HG03139 (cell line): ENCODE data around the gene SCARF2.
"Not testable (repeated sequence)": the region's sequence is repeated elsewhere in the genome, so short reads cannot be mapped to it uniquely, and the experiment has no call there.

Source experiments
- ATAC-seq: cut with Tn5 transposase; IDR thresholded peaks from one replicate; pipeline ENCODE4 v1.9.1; 2021; ENCODE audit not compliant: unreplicated experiment

Gene SCARF2

DNA sequence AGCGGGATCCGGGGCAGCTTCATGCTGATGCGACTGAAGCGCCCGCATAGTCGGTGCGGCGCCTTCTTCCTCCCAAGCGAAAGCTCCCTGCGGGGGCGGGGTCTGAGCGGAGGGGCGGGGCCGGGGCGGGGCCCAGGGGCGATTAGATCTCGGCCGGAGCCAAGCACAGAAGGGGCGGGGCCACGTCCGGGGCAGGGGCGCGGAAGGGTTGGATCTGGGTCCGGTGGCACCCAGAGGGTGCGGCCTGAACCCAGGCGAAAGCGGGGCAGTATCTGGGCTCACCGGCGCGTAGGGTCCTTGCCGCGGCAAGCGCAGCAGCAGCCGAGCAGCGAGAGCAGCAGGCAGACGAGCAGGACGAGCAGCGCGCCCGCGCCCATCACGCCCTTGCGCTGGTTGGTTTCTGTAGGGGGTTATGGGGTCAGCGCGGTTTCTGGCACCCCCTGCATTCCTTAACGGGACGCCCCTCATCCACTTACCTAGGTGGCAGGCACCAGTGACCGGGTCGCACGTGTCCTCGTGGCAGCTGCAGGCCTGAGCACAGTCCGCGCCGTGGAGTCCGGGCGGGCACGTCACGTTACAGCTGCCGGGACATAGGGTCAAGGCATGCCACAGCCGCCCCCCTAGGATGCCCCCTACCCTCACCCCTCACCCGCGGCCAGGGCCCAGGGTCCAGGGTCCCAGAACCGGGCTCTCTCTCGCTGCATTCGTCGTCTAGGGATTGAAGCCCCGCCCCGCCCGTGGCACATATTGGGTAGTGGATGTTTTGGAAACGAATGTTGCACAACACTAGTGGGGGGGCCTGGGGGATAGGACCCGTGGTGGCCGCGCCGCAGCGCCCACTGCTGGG is 8.1 kb downstream of the SCARF2 start:
- no peak for ATAC-seq

DNA sequence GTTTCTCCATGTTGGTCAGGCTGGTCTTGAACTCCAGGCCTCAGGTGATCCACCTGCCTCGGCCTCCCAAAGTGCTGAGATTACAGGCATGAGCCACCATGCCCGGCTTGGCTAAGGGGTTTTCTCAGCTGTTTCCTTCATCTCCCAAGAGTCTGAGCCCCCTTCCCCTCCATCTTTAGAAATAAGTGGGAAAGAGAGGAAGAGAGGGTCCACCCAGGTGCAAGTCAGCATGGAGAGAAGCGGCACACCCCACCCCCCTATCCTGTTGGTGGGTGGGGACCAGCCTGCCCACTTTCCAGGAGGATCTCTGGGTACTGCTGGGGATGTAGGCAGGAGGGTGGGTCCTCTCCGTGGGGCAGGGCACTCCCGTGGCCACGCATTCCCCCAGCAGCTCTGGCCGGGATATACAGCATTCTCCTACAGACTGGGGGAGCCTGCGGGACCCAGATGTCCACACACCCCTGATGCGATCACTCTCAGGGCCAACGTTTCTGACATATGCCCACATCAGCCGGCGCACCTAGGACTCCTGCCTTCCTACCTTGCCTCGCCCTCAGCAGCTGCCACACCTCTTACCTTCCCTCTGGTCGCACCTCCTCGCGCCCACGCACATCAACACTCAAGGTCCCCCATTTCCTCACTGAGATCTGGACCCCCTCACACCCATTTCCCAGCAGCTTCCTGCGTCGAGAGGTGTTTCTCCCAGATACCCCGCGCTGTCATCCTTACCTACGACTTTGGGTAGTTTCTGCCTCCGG is 8.9 kb downstream of the SCARF2 start:
- ATAC-seq, result no peak

DNA sequence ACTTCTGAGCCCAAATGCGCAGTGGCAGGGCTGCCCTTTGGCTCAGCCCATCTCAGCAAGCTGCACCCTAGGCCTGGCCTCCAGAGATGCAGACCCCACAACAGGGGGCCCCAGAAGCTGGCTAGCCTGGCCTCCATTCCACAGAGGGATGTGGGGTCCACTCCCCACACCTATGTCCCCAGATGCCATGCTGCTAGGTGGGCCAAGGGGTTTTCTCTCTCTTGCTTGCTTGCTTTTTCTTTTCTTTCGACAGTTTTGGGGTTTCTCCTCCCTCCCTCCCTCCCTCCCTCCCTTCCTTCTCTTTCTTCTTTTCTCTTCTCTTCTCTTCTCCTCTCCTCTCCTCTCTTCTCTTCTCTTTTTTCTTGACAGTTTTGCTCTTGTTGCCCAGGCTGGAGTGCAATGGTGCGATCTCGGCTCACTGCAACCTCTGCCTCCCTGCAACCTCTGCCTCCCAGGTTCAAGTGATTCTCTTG is 9.6 kb downstream of the SCARF2 start:
- ATAC-seq, result no peak

DNA sequence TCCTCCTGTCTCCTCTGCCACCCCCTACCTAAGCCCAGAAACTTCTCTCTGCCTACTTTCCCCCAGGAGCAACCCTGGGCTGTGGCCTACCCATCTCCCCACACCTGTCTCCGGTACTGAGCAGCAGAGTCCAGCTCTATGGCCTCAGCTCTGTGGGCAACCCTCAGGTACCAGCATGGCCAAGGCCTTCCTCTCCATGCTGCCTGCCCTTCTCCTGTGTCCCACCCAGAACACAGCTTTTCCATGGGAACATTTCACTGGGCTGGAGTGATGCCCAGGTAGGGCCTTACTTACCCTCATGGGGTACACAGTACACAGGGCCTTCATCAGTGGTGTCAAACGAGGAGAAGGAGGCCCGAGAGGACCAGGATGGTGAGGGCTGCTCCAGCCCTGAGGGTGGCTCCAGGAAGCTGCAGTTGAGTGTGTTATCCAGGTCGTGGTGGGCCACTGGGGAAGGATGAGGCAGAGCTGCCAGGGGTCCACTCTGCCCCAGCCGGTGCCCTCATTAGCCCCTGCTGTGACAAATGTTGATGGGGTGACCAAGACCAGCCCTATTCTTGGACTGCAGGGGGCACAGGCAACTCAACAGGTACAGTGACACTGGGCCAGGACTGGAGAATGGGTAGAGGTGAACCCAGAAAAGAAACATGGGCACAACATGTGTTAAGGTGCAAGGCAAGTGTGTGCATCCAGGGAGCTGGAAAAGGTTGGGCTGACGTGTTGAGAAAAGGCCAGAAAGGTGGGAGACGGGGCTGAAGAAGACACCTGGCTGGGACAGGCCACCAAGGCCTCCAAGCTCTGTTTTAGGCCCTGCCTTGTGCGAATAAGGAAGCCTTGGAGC is 10.3 kb downstream of the SCARF2 start:
- no peak for ATAC-seq

DNA sequence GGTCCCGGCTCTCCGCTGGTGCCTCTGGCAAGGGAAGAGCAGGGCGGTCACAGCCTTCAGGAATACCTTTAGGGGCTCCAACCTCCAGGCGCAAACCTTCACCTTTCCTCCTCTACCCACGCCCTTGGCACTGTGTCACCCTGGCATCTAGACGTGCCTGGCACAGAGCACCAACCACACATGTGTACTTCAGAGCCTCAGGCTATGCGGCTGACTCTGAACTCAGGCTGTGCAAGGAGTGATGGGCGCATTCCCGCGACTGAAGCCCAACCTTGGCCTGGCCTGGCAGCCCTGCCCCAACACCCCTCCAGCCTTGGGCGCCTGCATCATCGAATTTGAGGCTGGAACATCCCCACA is 11.4 kb downstream of the SCARF2 start:
- no peak for ATAC-seq

DNA sequence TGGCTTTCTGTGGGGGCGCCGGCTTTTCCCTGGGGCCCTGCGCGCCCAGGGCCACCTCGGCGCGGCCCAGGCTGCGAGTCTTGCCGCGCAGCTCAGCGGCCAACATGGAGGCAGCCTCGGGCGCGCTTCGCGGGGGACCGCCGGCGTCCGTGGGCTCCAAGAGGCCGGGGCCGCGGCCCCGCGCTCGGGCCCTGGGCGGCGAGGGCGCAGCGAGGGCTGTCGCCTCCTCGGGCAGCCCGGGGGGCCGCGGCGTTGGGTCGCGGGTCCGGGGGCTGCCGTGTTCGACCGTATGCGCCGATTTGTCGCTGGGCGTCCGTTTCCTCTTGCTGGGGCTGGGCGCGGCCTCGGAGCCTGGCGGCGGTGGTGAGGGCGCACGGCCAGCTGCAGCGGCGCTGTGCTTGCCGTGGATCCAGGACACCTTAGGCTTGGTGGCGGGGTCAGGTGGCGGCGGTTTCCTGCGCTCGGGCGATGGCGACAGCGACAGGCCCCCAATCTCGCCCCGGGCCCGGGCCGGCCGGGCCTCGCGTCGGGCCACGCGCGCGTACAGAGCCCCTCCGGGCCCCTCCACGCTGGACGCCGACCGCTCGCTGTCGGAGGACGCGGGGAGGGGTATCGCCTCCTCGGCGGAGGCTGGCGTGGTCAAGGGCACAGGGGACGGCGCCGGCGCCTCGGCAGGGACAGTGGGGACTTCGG is 11.9 kb downstream of the SCARF2 start:
- ATAC-seq, result no peak

DNA sequence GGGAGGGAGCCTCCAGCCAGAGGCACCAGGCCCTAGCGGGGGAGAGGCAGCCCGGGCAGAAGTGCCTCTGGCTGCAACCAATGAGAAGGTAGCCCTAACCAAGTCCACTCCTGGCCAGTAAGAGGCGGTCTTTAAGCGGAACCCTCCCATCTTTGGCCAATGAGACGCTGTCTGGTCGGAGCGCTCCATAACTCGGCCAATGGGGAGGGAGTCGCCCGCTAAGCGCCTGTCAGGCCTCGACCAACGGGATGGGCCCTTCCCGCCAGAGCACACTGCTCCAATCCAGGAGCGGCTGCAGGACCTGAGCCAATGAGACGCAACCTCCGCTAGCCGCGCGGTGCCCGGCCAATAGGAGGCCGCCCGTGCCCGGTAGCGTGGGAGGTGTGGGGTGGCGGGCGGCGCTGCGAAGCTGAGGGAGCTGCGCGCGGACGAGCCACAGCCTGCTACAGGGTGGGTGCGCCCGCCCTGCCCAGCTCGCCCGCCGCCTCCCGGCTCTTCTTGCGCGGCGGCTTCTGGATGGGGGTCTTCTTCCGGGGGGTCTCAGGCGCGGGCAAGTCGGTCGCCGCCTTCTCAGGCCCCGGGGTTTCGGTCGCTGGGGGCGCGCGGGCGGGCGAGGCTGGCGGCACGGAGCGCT is 12.6 kb downstream of the SCARF2 start:
- ATAC-seq, result no peak

DNA sequence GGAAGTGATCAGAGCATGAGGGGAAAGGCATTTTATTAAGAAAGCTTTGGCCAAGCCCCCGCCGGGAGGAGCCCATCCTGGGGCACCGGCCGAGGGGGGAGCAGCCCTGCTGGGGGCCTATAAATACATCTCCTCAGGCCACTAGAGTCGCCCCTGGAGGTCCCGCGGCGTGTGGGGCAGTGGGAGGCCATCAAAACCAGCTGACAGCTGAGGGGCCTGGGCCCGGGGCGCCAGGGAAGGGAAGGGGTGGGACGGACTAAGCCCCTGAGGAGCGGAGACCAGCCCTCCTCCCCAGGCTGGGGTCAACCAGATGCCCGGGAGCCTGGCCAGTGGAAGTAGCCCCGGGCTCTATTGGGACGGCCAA is 13.1 kb downstream of the SCARF2 start:
- no peak for ATAC-seq

DNA sequence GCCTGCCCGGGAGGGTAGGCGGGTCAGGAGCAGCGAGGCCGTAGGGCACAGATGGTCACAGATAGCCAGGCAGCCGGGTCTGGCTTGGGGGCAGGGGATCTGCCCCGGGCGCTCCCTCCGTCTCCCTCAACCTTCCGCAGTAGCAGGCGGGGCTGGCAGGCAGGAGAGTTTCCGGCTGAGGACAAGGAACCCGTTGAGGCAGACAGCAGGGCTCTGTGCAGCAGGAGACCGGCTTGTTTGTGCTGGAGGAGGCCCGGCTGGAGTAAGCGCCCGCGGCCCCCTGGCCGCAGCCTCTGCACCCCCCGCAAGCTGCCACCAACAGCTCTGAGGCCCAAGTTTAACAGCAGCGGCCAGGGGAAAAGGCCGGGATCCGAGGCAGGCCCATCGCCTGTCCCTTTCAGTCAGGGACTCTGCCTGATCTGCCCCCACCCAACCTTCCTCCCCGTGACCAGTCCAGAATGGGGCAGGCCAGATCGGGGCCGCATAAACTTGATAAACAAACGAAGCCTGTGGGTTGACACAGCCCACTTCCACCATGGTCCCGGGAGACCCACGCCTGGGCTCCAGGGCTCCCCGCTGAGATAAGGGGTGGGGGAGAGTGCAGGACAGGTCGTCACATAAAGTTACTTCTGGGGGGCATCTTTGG is 13.6 kb downstream of the SCARF2 start:
- no peak for ATAC-seq

DNA sequence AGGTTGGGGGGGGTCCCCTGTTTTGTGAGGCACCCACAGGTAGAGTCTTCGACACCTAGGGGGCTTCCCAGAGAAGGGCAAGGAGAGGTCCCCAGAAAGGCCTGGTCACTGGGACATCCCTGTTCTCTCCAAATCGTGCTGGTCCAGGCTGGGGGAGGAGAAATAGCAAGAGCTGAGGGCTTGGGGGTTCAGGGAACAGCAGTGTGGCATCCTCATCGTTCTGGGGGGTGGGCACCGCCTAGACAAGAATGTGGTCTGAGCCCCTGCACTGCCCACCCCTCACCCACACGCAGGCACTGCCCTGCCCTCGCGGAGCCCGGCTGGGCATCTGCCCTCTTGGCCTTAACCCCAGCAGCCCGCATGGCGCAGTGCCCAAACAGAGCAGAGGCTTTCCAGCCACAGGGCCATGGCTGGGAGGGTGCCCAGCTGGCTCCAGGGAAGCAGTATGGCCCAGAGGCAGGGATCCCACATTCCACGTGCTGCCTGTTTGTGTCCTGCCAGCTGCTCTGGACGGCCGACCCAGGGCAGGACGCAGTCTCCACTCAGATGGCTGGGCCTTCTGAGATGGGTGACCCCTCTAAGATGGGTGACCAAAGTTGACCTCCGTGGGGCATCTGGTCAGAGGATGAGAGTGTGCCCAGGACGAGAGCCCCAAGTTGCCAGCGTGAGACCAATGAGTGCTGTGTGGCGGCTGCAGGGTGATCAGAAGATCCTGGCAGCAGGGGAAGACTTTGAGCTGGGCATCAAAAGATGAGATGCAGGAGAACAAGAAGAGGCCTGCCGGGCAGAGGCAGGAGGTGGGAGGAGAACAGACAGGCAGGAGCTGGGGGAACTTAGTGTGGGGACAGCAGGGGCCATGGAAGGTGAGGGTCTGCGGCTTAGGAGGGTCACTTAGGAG is 14.4 kb downstream of the SCARF2 start:
- no peak for ATAC-seq

DNA sequence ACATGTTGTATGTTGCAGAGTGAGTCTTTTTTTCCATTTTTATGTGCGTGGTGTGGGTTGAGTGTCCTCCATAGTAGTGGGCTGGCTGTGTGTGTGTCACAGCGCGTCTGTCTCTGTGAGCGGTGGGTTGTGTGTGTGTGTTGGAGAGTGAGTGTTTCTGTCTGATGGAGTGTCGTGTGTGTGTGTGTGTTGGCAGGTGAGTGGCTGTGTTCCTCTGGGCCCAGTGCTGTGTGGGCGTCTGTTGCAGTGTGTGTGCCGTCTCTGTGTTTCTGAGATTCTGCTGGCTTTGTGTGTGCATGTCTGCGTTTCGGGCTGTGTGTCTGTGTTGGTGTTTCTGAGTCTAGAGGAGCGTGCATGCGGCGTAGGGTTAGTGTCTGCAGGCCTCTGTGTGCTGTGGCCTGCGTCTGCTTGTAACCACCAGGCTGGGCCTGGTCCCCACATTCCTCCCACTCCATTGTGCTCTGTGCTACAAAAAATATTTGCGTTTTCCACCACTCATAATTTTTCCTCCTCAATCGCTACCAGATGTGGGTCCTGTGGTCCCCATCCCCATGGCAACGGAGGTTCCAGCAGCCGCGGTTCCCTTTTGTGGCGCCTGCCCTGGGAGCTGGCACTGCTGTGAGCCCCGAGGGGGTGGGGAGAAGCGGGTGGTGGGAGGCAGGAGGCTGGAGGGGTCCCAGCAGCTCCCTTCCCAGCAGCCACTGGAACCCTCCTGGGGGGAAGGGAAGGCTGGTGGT is 15.2 kb downstream of the SCARF2 start:
- ATAC-seq, result no peak

DNA sequence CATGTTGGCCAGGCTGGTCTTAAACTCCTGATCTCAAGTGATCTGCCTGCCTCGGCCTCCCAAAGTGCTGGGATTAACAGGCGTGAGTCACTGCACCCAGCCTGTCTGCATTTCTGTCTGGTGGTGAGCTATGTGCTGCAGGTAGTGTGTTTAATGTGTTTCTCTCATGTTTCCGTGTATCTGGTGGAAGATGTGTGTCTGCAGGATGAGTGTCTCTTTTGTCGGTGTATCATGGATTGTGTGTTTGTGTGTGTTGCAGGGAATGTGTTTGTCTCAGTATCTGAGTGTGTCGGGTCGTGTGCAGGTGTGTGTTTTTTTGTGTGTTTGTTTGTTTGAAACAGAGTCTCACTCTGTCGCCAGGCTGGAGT is 16.1 kb downstream of the SCARF2 start:
- ATAC-seq, result no peak

DNA sequence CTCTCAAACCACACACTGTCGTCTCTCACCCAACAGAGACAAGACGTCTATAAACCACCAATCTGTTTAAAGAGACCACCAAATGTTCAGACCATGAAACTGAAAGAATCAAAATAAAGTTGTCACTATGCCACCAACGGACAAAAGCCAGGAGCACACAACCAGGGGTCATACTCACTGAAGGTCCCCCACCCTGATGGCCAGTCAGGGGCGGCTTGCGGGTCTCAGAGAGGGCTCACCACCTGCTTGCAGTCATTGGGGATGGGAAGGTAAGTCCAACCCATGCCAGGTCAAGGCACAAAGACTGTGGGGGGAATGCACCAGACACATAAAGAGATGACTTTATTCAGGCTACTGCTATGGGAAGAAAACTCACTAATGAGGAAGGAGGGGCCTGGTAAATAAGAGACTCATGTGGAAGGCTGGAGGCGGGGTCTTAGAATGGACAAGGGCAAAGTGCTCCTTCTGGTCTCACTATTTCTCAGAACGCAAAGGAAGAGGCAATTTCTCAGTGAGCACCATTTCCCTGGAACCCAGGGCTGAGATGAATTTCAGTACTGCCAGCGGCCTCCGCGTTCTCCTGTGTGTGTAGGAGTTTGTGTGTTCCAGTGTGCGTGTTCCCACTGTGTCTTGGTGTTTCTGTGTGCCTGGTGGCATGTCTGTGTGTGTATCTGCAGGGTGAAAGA is 17.3 kb downstream of the SCARF2 start:
- no peak for ATAC-seq

DNA sequence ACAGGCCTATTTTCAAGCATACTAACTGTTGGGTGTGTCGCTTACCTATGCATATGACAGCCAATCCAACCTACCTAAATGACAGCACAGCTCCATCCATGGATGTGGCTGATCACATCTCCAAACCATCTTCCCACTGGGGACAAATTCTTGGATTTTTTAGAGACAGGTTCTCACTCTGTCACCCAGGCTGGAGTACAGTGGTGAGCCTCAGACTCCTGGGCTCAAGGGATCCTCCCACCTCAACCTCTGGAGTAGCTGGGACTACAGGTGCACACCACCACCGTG is 18.0 kb downstream of the SCARF2 start:
- no peak for ATAC-seq

DNA sequence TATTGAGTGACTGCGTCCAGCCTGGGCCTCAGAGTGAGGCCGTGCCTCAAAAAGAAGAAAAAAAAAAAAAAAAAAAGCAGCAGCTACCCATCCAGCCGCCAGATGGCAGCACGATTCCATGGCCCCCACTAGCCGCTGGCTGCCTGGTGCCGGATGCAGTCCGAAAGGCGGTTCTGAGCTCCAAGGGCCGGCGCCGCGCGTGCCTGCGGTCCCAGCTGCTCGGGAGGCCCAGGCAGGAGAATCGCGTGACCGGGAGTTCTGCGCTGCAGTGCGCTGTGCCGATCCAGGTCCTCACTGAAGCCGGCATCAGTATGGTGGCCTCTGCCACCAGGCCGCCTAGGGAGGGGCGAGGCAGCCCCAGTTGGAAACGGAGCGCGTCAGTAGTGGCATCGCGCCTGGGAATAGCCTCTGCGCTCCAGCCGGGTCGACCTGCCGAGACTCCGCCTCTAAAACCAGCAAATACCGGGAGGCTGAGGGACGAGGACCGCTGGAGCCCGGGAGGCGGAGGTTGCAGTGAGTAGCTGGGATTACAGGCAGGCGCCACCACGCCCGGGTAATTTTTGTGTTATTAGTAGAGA is 19.3 kb downstream of the SCARF2 start:
- no peak for ATAC-seq

DNA sequence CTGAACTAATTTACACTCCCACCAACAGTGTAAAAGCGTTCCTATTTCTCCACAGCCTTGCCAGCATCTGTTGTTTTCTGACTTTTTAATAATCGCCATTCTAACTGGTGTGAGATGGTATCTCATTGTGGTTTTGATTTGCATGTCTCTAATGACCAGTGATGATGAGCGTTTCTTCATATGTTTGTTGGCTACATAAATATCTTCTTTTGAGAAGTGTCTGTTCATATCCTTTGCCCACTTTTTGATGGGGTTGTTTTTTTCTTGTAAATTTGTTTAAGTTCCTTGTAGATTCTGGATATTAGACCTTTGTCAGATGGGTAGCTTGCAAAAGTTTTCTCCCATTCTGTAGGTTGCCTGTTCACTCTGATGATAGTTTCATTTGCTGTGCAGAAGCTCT is 21.9 kb downstream of the SCARF2 start:
- not testable (repeated sequence) for ATAC-seq

DNA sequence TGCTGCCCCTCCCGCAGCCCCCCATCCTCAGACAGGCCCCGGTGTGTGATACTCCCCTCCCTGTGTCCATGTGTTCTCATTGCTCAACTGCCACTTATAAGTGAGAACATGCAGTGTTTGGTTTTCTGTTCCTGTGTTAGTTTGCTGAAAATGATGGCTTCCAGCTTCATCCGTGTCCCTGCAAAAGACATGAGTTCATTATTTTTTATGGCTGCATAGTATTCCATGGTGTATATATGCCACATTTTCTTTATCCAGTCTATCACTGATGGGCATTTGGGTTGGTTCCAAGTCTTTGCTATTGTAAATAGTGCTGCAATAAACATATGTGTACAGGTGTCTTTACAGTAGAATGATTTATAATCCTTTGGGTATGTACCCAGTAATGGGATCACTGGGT is 22.4 kb downstream of the SCARF2 start:
- ATAC-seq, result not testable (repeated sequence)

DNA sequence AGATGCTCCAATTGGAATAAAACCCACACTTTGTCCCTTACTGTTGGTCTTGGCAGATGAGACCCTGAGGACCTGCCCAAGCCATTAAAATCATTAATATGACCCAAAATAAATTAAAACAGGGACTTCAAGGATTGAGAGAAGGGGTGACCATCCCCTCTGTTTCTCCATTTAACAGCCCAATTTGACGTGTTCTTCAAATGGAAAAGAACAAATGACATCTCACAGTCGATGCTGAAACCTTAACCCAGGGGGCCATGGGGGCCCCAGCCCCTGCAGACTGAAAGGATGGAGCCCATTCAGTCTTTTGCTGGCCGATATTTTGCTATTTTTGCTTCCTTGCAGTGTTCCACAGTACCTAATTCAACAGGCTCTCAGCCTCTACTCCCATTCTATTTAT is 23.2 kb downstream of the SCARF2 start:
- ATAC-seq, result no peak
